ENCODE data around the gene SYT5.

The SYT5 gene

DNA sequence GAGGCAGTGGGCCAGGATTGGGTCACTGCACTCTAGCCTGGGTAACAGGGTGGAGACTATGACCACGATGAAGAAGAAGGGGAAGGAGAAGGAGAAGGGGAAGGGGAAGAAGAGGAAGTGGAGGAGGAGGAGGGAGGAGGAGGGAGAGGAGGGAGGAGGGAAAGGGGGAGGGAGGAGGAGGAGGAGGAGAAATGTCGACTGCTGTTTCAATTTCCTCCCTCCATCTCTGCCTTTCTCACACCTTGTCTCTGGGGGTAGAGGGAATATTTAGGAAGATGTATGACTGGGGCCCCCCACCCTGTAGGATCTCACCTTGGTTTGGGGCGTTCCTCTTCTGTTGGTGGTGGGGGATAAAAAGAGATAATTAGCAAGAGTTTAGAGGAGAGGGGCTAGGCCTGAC is 34.9 kb downstream of the SYT5 start:
- DNase-seq = no peak

DNA sequence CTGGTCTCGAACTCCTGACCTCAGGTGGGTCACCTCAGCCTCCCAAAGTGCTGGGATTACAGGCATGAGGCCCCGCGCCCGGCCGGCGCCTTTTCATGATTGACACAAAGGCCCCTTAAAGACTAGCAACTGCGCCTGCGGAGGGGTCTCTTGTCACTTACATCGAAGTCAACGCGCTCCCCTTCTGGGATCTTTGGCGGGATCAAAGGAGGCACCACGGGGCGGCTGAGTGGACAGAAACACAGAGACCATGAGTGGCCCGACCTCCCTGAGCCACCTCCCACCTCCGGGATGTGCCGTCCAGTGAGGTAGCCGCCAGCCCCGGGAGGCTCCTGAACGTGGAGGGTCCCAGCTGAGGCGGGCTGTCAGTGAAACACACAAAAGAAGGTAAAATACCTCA is 38.4 kb downstream of the SYT5 start:
- DNase-seq = no peak

DNA sequence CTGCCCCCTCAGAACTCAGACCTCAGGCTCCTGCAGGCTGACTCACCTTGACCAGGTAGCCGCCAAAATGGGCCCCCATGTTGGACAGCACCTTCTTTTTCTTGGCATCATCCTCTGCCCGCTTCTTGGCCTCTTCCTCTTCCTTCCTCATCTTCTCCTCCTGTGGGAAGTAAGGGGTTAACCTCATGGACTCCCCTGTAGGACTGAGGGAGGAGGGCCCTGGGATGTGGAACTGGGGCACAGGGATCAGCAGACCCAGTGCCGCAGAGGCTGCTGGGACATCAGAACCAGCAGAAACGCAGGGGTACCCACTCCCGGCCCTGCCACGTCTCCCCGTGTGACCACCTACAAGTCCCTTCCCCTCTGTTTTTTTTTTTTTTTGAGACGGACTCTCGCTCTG is 42.2 kb downstream of the SYT5 start:
- DNase-seq = no peak

DNA sequence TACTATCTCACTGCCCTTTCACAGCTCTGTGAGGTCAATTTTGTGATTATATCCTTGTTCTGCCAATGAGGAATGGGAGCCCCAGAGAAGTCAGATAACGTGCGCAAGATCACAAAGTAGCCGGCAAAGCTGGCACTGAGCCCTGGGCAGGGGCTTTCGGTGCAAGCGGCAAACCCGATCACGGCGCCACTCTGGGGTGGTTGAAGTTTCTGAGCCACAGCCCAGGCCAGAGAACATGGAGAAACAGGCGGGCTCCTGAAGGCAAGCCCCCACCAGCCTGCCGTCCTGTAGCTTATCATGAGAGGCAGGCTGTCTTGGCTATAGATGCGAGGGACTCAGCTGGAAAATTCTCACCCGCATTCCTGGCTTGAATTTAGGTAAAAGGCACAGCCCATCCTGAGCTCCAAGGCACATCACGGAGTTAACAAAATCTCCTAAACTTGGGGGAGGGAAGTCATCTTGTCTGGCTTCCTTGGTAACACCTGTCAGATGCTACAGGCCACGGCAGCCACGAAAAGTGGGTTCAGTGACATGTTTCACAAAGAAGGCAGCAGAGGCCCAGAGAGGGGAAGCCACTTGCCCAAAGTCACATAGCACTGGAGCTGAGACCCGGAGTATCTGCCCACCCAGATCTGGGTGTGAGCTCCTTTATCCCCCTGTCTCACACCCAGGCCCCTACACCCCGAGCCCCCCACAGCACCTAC is 43.5 kb downstream of the SYT5 start:
- no peak for DNase-seq

DNA sequence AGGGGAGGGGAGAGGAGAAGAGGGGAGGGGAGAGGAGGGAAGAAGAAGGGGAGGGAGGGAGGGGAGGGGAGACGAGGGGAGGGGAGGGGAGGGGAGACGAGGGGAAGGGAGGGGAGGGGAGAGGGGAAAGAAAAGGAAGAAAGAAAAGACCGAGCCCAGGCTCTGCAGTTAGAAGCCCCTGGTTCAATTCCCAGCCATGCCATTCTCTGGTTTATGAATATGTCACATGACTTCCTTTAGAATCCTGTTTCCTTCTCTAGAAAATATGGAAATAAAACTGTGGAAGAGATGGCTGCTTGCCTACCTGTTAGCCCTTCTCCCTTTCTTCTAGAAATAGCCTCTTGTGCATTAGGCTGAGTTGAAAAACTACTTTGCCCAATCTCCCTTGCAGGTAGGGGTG is 45.4 kb downstream of the SYT5 start:
- no peak for DNase-seq

DNA sequence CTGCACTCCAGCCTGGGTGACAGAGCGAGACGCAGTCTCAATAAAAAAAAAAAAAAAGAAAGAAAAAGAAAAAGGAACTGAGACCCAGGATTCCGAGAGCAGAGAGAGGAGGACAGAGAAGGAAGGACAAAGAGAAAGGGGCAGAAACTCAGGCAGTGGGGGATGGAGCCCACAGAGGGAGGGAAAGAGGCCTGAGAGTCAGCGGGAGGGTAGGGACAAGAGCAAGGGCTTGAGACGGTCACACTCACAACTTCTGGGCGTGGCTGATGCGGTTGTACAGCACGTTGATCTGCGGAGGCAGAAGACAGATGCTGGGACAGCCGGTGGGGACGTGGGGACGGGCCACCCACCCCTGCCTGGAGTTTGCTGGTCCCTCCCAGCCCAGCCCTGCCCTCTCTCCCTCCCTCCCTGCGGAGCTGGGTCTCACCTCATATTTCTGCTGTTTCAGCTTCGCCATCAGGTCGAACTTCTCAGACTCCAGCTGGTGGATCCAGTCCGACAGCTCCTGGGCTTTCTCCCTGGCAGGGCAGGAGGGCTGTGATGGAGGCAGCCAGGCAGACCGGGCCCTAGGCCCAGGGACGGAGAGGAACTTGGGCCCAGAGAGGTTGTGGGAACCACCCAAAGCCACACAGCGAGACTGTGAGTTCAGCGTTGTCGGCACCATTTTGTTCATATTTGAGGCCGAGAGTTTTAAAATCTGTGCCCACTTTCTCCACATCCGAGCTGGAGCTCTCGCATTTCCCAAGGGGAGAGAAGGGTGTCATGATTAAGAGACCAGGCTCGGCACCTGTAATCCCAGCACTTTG is 46.2 kb downstream of the SYT5 start:
- no peak for DNase-seq

DNA sequence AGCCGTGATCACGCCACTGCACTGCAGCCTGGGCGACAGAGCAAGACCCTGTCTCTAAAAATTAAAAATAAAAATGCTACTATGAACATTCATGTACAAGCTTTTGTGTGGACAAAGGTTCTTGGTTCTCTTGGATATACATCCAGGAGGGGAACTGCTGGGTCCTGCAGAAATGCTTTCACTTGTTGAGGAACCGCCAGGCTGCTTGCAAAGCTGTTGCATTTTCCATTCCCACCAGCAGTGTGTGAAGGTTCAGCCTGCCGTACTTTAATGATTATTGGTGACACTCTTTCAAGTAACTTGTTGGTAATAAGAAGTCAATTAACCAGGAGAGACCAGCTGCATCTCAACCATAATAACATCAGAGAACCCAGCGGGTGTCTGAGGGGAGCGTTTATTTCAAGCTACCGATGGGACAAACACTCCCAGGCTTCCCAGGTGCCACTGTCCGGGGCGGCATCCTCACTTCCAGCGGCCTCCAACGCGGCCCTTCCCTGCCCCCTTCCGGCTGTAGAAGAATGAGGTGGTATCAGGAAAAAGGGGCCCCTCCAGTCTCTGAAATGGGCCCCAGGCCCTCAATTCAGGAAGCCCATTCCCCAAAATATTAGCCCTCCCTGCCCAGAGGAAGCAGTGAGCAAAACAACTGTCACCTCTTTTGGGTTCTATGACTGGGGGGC is 47.5 kb downstream of the SYT5 start:
- no peak for DNase-seq

DNA sequence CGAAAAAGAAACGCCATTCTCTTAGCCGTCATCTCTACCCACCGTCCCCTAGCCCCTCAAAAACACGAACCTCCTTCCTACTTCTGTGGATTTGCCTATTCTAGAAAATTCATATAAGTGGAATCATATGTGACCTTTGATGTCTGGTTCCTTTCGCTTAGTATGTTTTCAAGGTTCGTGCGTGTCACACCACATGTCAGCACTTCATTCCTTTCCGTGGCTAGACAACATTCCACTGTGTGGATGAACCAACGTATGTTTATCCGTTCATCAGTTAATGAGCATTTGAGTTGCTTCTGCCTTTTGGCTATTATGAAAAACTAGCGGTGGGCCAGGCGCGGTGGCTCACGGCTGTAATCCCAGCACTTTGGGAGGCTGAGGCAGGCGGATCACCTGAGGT is 48.7 kb downstream of the SYT5 start:
- no peak for DNase-seq
